IPS-NIHi7 (cell line): ENCODE data around the gene GRID2.

Experiments
- DNase-seq: peaks from one replicate; pipeline ENCODE4 v3.0.0; 2012; ENCODE audit warnings: mixed read lengths; ENCODE audit errors: extremely low spot score

The GRID2 gene

GRCh38 chr4:92522356-92522755, 218.6 kb downstream of the GRID2 start:
- DNase-seq, result no peak

- DNase-seq, result no peak
Observed at GRCh38 chr4:92524131-92524530, 220.4 kb downstream of the GRID2 start.

GRCh38 chr4:92528541-92528940, 224.8 kb downstream of the GRID2 start:
- no peak for DNase-seq

- DNase-seq, result no peak
Observed at GRCh38 chr4:92529510-92529909, 225.7 kb downstream of the GRID2 start.

- DNase-seq, result no peak
Observed at GRCh38 chr4:92535599-92535998, 231.8 kb downstream of the GRID2 start.

- no peak for DNase-seq
Observed at GRCh38 chr4:92551616-92552015, 247.8 kb downstream of the GRID2 start.

- DNase-seq, result no peak
Observed at GRCh38 chr4:92566269-92566668, 262.5 kb downstream of the GRID2 start.

- DNase-seq, result no peak
Observed at GRCh38 chr4:92580816-92581215, 277.1 kb downstream of the GRID2 start.

- no peak for DNase-seq
Observed at GRCh38 chr4:92599044-92599443, 295.3 kb downstream of the GRID2 start.

GRCh38 chr4:92600638-92601037, 296.9 kb downstream of the GRID2 start:
- peak; percentile 30 for DNase-seq

- no peak for DNase-seq
Observed at GRCh38 chr4:92606227-92606626, 302.5 kb downstream of the GRID2 start.

GRCh38 chr4:92615049-92615448, 311.3 kb downstream of the GRID2 start:
- no peak for DNase-seq

- DNase-seq, result no peak
Observed at GRCh38 chr4:92618968-92619367, 315.2 kb downstream of the GRID2 start.

GRCh38 chr4:92629302-92629701, 325.5 kb downstream of the GRID2 start:
- DNase-seq, result no peak

- no peak for DNase-seq
Observed at GRCh38 chr4:92634882-92635281, 331.1 kb downstream of the GRID2 start.

- no peak for DNase-seq
Observed at GRCh38 chr4:92636038-92636806, 332.5 kb downstream of the GRID2 start.

GRCh38 chr4:92641409-92641808, 337.6 kb downstream of the GRID2 start:
- no peak for DNase-seq

- no peak for DNase-seq
Observed at GRCh38 chr4:92646826-92647225, 343.1 kb downstream of the GRID2 start.

- DNase-seq, result no peak
Observed at GRCh38 chr4:92651536-92651935, 347.8 kb downstream of the GRID2 start.

- DNase-seq, result no peak
Observed at GRCh38 chr4:92654084-92654483, 350.3 kb downstream of the GRID2 start.

- DNase-seq, result no peak
Observed at GRCh38 chr4:92657695-92658094, 353.9 kb downstream of the GRID2 start.

GRCh38 chr4:92658318-92658717, 354.6 kb downstream of the GRID2 start:
- DNase-seq, result no peak

GRCh38 chr4:92677805-92678204, 374.0 kb downstream of the GRID2 start:
- DNase-seq, result no peak

- no peak for DNase-seq
Observed at GRCh38 chr4:92678292-92678691, 374.5 kb downstream of the GRID2 start.
